H9 (cell line): ENCODE measurements around the gene FAM9C. TPM values are rescaled to one million over a fixed set of nuclear protein-coding genes. Genes with fewer than 3 reads are reported as not detected.

Experiments
- DNase-seq: peaks from one replicate; pipeline ENCODE4 v3.0.0-alpha.2; 2017
- H2AFZ ChIP-seq: one replicate; pipeline ENCODE4 v1.6.1; 2013; ENCODE audit warnings: mild to moderate bottlenecking, low read length, control low read depth, moderate library complexity
- H2AK5ac ChIP-seq: 2 replicates; pipeline ENCODE4 v1.6.1; 2013; ENCODE audit warnings: low read length, control low read depth, mixed read lengths; ENCODE audit not compliant: insufficient read length
- H2BK120ac ChIP-seq: one replicate; pipeline ENCODE4 v1.6.1; 2013; ENCODE audit warnings: low read depth, mild to moderate bottlenecking, low read length, control low read depth, inconsistent platforms; ENCODE audit not compliant: poor library complexity, severe bottlenecking
- H2BK12ac ChIP-seq: 2 replicates; pipeline ENCODE4 v1.6.1; 2013; ENCODE audit warnings: low read length, control low read depth, mixed read lengths, low read depth; ENCODE audit not compliant: insufficient read length
- H2BK15ac ChIP-seq: 2 replicates; pipeline ENCODE4 v1.6.1; 2013; ENCODE audit warnings: low read depth, low read length, control low read depth
- H2BK20ac ChIP-seq: one replicate; pipeline ENCODE4 v1.6.1; 2013; ENCODE audit warnings: low read depth, mild to moderate bottlenecking, low read length, control low read depth, inconsistent platforms; ENCODE audit not compliant: poor library complexity, severe bottlenecking
- H2BK5ac ChIP-seq: 2 replicates; pipeline ENCODE4 v1.6.1; 2013; ENCODE audit warnings: low read length, control low read depth, mixed read lengths; ENCODE audit not compliant: insufficient read length
- H3K14ac ChIP-seq: 2 replicates; pipeline ENCODE4 v1.6.1; 2013; ENCODE audit warnings: low read length, control low read depth; ENCODE audit not compliant: insufficient read depth
- H3K18ac ChIP-seq: 2 replicates; pipeline ENCODE4 v1.6.1; 2013; ENCODE audit warnings: low read depth, mild to moderate bottlenecking, mixed read lengths, low read length, control low read depth; ENCODE audit not compliant: insufficient read length
- H3K23ac ChIP-seq: 2 replicates; pipeline ENCODE4 v1.6.1; 2013; ENCODE audit warnings: low read length, control low read depth, mixed read lengths, low read depth; ENCODE audit not compliant: insufficient read length
- H3K23me2 ChIP-seq: 2 replicates; pipeline ENCODE4 v1.6.1; 2013; ENCODE audit warnings: low read depth, mild to moderate bottlenecking, mixed read lengths, low read length, control low read depth; ENCODE audit not compliant: insufficient read length, poor library complexity, severe bottlenecking
- H3K27ac ChIP-seq: 2 replicates; pipeline ENCODE4 v1.5.1; 2013; ENCODE audit warnings: low read length, control low read depth, mixed read lengths, low read depth; ENCODE audit not compliant: insufficient read length
- H3K27me3 ChIP-seq: 2 replicates; pipeline ENCODE4 v1.6.1; 2013; ENCODE audit warnings: low read length, control low read depth, inconsistent platforms; ENCODE audit not compliant: insufficient read depth
- H3K4ac ChIP-seq: 2 replicates; pipeline ENCODE4 v1.6.1; 2013; ENCODE audit warnings: low read depth, mild to moderate bottlenecking, control low read depth, inconsistent platforms, low read length, moderate library complexity
- H3K4me1 ChIP-seq: 2 replicates; pipeline ENCODE4 v1.6.1; 2013; ENCODE audit warnings: low read length, control low read depth, inconsistent platforms; ENCODE audit not compliant: insufficient read depth
- H3K4me2 ChIP-seq: 2 replicates; pipeline ENCODE4 v1.6.1; 2013; ENCODE audit warnings: low read length, control low read depth, mixed read lengths; ENCODE audit not compliant: insufficient read length, insufficient read depth
- H3K56ac ChIP-seq: 2 replicates; pipeline ENCODE4 v1.6.1; 2013; ENCODE audit warnings: low read depth, mild to moderate bottlenecking, mixed read lengths, low read length, control low read depth; ENCODE audit not compliant: insufficient read length
- H3K79me1 ChIP-seq: 2 replicates; pipeline ENCODE4 v1.6.1; 2013; ENCODE audit warnings: low read depth, mild to moderate bottlenecking, moderate library complexity, low read length, control low read depth, inconsistent platforms; ENCODE audit not compliant: insufficient read depth, poor library complexity, severe bottlenecking
- H3K79me2 ChIP-seq: 2 replicates; pipeline ENCODE4 v1.6.1; 2013; ENCODE audit warnings: low read length, control low read depth, inconsistent platforms; ENCODE audit not compliant: insufficient read depth
- H3K9ac ChIP-seq: 2 replicates; pipeline ENCODE4 v1.6.1; 2013; ENCODE audit warnings: low read length, control low read depth, mixed read lengths; ENCODE audit not compliant: insufficient read length; ENCODE audit errors: extremely low read depth
- H3K9me3 ChIP-seq: one replicate; pipeline ENCODE4 v1.6.1; 2013; ENCODE audit warnings: low read depth, low read length, inconsistent platforms; ENCODE audit not compliant: control insufficient read depth
- H3T11ph ChIP-seq: one replicate; pipeline ENCODE4 v1.6.1; 2013; ENCODE audit warnings: mild to moderate bottlenecking, low read length, control low read depth, inconsistent platforms
- H4K20me1 ChIP-seq: one replicate; pipeline ENCODE4 v1.6.1; 2013; ENCODE audit not compliant: control insufficient read depth, insufficient read length, insufficient read depth
- H4K5ac ChIP-seq: 2 replicates; pipeline ENCODE4 v1.6.1; 2013; ENCODE audit warnings: low read depth, mild to moderate bottlenecking, mixed read lengths, low read length, control low read depth; ENCODE audit not compliant: insufficient read length
- H4K8ac ChIP-seq: replicated peaks from 2 replicates; pipeline ENCODE4 v1.6.1; 2013; ENCODE audit warnings: low read length, control low read depth, mixed read lengths, low read depth; ENCODE audit not compliant: insufficient read length
- H4K91ac ChIP-seq: 2 replicates; pipeline ENCODE4 v1.6.1; 2013; ENCODE audit warnings: low read depth, mild to moderate bottlenecking, moderate library complexity, mixed read lengths, low read length, control low read depth; ENCODE audit not compliant: insufficient read length
- H3K27ac Mint-ChIP-seq, 3 experiments: 2 replicates in 2 of 3; 3 replicates in 1 of 3; pipeline ENCODE4 v1.8.0; 2020 to 2021; ENCODE audit warnings: mixed read lengths in 3 of 3, mild to moderate bottlenecking in 1 of 3, moderate library complexity in 1 of 3
- H3K27me3 Mint-ChIP-seq: 2 replicates; pipeline ENCODE4 v1.8.0; 2021; ENCODE audit warnings: low read depth, mild to moderate bottlenecking, moderate library complexity, mixed read lengths
- H3K36me3 Mint-ChIP-seq, 3 experiments: 2 replicates in 2 of 3; 3 replicates in 1 of 3; pipeline ENCODE4 v1.8.0; 2020 to 2021; ENCODE audit warnings: low read depth in 3 of 3, mixed read lengths in 3 of 3; ENCODE audit not compliant: insufficient read depth in 1 of 3
- H3K4me1 Mint-ChIP-seq, 2 experiments: 2 replicates each; pipeline ENCODE4 v1.8.0; 2020; ENCODE audit warnings: mixed read lengths in 2 of 2
- H3K4me3 Mint-ChIP-seq, 2 experiments: 2 replicates in 1 of 2; 3 replicates in 1 of 2; pipeline ENCODE4 v1.8.0; 2020 to 2021; ENCODE audit warnings: mild to moderate bottlenecking in 2 of 2, mixed read lengths in 2 of 2, moderate library complexity in 1 of 2
- H3K9me3 Mint-ChIP-seq, 2 experiments: 2 replicates in 1 of 2; 3 replicates in 1 of 2; pipeline ENCODE4 v1.8.0; 2020; ENCODE audit warnings: mild to moderate bottlenecking in 2 of 2, mixed read lengths in 2 of 2, moderate library complexity in 1 of 2
- WGBS: extraction: QIAGEN DNeasy Blood & Tissue Kit; methylation state at CpG from one replicate; pipeline ENCODE4 v1.1.7; 2013; ENCODE audit warnings: missing lambda C conversion rate, low lambda C conversion rate, mixed read lengths; ENCODE audit not compliant: insufficient read length; ENCODE audit errors: extremely low coverage; 5-methylcytosine and 5-hydroxymethylcytosine counted together
- total RNA-seq: library from RNA; stranded (reverse); gene quantifications from 2 replicates; pipeline ENCODE4 v1.2.1, GENCODE V29; 2021
- TF ChIP-seq, protein P1 (sequence below): fragments of 200-600 bp; sonication (generic); conservative IDR thresholded peaks from 3 replicates; pipeline ENCODE4 v1.8.0; 2021; ENCODE audit warnings: antibody characterized with exemption, mild to moderate bottlenecking

Gene FAM9C
- total RNA-seq, 1 experiment from 2014 or later: not detected

GRCh38 chrX:13024986-13025385 lies 19.4 kb downstream of the FAM9C start:
- H2BK120ac ChIP-seq: no peak overlapping the region
- no peak overlapping the region for H3K56ac ChIP-seq
- Mint-ChIP-seq H3K36me3 (peaks cover 0 to 1% (median 0%) of the 10 kb centered on the region in 3 experiments; a peak in 1 of 7 replicates), H3K27ac (no peak overlapping the region), H3K27me3 (no peaks in the 10 kb centered on the region), H3K4me3 (no peak overlapping the region), H3K9me3 (peaks cover 54 to 62% of the 10 kb centered on the region in 2 experiments), H3K4me1 (peaks cover 25 to 33% of the 10 kb centered on the region in 2 experiments)
- no peak overlapping the region for H2BK20ac ChIP-seq
- no peaks in the 10 kb centered on the region for H3K27me3 ChIP-seq
- no peak overlapping the region for H3K27ac ChIP-seq
- no peak overlapping the region for H3K14ac ChIP-seq
- peaks cover 7% of the 10 kb centered on the region for H3K4me1 ChIP-seq
- no peak overlapping the region for H2BK5ac ChIP-seq
- H2BK15ac ChIP-seq: no peak overlapping the region
- H3K79me2 ChIP-seq: no peaks in the 10 kb centered on the region
- no peak overlapping the region for H4K5ac ChIP-seq
- DNase-seq: no peak
- H2AK5ac ChIP-seq: no peak overlapping the region
- H3K79me1 ChIP-seq: no peaks in the 10 kb centered on the region
- no CpG with 5 or more reads among the region's 3 CpGs for WGBS
- H3T11ph ChIP-seq: no peak overlapping the region
- TF ChIP-seq, protein P1, sequence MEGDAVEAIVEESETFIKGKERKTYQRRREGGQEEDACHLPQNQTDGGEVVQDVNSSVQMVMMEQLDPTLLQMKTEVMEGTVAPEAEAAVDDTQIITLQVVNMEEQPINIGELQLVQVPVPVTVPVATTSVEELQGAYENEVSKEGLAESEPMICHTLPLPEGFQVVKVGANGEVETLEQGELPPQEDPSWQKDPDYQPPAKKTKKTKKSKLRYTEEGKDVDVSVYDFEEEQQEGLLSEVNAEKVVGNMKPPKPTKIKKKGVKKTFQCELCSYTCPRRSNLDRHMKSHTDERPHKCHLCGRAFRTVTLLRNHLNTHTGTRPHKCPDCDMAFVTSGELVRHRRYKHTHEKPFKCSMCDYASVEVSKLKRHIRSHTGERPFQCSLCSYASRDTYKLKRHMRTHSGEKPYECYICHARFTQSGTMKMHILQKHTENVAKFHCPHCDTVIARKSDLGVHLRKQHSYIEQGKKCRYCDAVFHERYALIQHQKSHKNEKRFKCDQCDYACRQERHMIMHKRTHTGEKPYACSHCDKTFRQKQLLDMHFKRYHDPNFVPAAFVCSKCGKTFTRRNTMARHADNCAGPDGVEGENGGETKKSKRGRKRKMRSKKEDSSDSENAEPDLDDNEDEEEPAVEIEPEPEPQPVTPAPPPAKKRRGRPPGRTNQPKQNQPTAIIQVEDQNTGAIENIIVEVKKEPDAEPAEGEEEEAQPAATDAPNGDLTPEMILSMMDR: no peak
- H3K4ac ChIP-seq: no peak overlapping the region
- no peak overlapping the region for H4K8ac ChIP-seq
- no peak overlapping the region for H4K91ac ChIP-seq
- no peak overlapping the region for H2AFZ ChIP-seq
- no peaks in the 10 kb centered on the region for H3K23me2 ChIP-seq
- no peak overlapping the region for H3K9ac ChIP-seq
- no peak overlapping the region for H3K4me2 ChIP-seq
- H4K20me1 ChIP-seq: no peaks in the 10 kb centered on the region
- H3K9me3 ChIP-seq: peaks cover 5% of the 10 kb centered on the region
- H3K18ac ChIP-seq: no peak overlapping the region
- H3K23ac ChIP-seq: no peak overlapping the region
- no peak overlapping the region for H2BK12ac ChIP-seq
